GM23338 (cell line): Measurements from ENCODE around the gene DOCK2.

Source experiments
- EZH2 ChIP-seq: fragments of 200-600 bp; sonication (generic); IDR thresholded peaks from one replicate; pipeline ENCODE4 v1.8.0; 2017; ENCODE audit warnings: antibody characterized with exemption, mild to moderate bottlenecking, low read depth; ENCODE audit not compliant: unreplicated experiment
- TF ChIP-seq, protein P1 (sequence below), 2 experiments: fragments of 200-600 bp in 1 of 2; sonication (generic) in 1 of 2; conservative IDR thresholded peaks; 2 replicates each; pipeline versions ENCODE4 v1.5.1 to v1.6.1; 2016 to 2017; ENCODE audit warnings: antibody characterized with exemption in 2 of 2, low read depth in 2 of 2, mild to moderate bottlenecking in 2 of 2, moderate library complexity in 1 of 2
- TF ChIP-seq, protein P2 (sequence below): IDR thresholded peaks from one replicate; pipeline ENCODE4 v1.6.1; 2018; ENCODE audit warnings: antibody characterized with exemption; ENCODE audit not compliant: unreplicated experiment

DNA sequence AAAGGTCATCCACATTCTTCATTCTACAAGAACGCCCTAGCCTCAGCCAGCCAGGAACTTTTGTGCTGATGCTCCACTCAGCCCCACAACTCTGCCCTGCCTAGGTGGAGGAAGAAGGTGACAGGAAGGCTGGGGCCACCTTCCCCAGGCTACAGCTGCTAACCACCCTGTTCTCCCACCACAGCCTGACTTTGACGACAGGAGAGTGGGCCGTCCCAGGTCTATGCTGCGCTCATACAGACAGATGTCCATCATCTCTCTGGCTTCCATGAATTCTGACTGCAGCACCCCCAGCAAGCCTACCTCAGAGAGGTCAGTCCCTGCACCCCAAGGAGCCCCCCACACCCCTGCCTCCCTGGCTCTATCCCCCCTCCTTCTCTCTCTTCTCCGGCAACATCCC is 440.5 kb downstream of the DOCK2 start:
- TF ChIP-seq, protein P1, sequence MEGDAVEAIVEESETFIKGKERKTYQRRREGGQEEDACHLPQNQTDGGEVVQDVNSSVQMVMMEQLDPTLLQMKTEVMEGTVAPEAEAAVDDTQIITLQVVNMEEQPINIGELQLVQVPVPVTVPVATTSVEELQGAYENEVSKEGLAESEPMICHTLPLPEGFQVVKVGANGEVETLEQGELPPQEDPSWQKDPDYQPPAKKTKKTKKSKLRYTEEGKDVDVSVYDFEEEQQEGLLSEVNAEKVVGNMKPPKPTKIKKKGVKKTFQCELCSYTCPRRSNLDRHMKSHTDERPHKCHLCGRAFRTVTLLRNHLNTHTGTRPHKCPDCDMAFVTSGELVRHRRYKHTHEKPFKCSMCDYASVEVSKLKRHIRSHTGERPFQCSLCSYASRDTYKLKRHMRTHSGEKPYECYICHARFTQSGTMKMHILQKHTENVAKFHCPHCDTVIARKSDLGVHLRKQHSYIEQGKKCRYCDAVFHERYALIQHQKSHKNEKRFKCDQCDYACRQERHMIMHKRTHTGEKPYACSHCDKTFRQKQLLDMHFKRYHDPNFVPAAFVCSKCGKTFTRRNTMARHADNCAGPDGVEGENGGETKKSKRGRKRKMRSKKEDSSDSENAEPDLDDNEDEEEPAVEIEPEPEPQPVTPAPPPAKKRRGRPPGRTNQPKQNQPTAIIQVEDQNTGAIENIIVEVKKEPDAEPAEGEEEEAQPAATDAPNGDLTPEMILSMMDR (conservative IDR thresholded peaks at IDR 0.05; ENCODE audit: low read depth in 2 of 2) = no peak
- no peak for TF ChIP-seq EZH2
- TF ChIP-seq, protein P2, sequence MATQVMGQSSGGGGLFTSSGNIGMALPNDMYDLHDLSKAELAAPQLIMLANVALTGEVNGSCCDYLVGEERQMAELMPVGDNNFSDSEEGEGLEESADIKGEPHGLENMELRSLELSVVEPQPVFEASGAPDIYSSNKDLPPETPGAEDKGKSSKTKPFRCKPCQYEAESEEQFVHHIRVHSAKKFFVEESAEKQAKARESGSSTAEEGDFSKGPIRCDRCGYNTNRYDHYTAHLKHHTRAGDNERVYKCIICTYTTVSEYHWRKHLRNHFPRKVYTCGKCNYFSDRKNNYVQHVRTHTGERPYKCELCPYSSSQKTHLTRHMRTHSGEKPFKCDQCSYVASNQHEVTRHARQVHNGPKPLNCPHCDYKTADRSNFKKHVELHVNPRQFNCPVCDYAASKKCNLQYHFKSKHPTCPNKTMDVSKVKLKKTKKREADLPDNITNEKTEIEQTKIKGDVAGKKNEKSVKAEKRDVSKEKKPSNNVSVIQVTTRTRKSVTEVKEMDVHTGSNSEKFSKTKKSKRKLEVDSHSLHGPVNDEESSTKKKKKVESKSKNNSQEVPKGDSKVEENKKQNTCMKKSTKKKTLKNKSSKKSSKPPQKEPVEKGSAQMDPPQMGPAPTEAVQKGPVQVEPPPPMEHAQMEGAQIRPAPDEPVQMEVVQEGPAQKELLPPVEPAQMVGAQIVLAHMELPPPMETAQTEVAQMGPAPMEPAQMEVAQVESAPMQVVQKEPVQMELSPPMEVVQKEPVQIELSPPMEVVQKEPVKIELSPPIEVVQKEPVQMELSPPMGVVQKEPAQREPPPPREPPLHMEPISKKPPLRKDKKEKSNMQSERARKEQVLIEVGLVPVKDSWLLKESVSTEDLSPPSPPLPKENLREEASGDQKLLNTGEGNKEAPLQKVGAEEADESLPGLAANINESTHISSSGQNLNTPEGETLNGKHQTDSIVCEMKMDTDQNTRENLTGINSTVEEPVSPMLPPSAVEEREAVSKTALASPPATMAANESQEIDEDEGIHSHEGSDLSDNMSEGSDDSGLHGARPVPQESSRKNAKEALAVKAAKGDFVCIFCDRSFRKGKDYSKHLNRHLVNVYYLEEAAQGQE = no peak
